HepG2 (cell line): ENCODE results near the gene RBM19. TPM values are rescaled to one million over a fixed set of nuclear protein-coding genes. Genes with fewer than 3 reads are reported as not detected.

ENCODE experiments used
- AGO1 ChIP-seq: fragments of 200-400 bp; formaldehyde crosslinking; IDR thresholded peaks from 2 replicates; pipeline ENCODE4 v1.6.1; 2017; ENCODE audit warnings: mild to moderate bottlenecking, low read depth, low read length, moderate library complexity; ENCODE audit not compliant: poor library complexity, severe bottlenecking
- ATF3 ChIP-seq: sonication (generic); formaldehyde crosslinking; IDR thresholded peaks from 2 replicates; pipeline ENCODE4 v1.4.0; 2020; ENCODE audit warnings: missing genetic modification reagents
- BCLAF1 ChIP-seq: fragments of 450-650 bp; IDR thresholded peaks from 2 replicates; pipeline ENCODE4 v1.6.1; 2017; ENCODE audit warnings: mild to moderate bottlenecking
- CREB3 ChIP-seq: sonication (generic); formaldehyde crosslinking; IDR thresholded peaks from 2 replicates; pipeline ENCODE4 v1.5.0; 2020; ENCODE audit warnings: missing genetic modification reagents
- GATAD2A ChIP-seq: IDR thresholded peaks from 2 replicates; pipeline ENCODE4 v1.6.1; 2016
- IKZF5 ChIP-seq: IDR thresholded peaks from 2 replicates; pipeline ENCODE4 v1.6.1; 2018; ENCODE audit warnings: missing genetic modification reagents, mild to moderate bottlenecking, missing compliant biosample characterization
- KAT7 ChIP-seq: IDR thresholded peaks from 2 replicates; pipeline ENCODE4 v1.6.1; 2018; ENCODE audit warnings: borderline replicate concordance, missing compliant biosample characterization
- KDM3A ChIP-seq: IDR thresholded peaks from 2 replicates; pipeline ENCODE4 v1.6.1; 2018; ENCODE audit warnings: low read depth, missing compliant biosample characterization
- NAIF1 ChIP-seq: sonication (generic); formaldehyde crosslinking; IDR thresholded peaks from 2 replicates; pipeline ENCODE4 v1.5.0; 2020; ENCODE audit warnings: mild to moderate bottlenecking, missing genetic modification reagents, borderline replicate concordance
- NFIC ChIP-seq: IDR thresholded peaks from 2 replicates; pipeline ENCODE4 v1.6.1; 2012; ENCODE audit warnings: mild to moderate bottlenecking, low read length, inconsistent platforms
- NR2C2 ChIP-seq: sonication (generic); formaldehyde crosslinking; IDR thresholded peaks from 2 replicates; pipeline ENCODE4 v1.4.0; 2020; ENCODE audit warnings: missing genetic modification reagents, mild to moderate bottlenecking, moderate library complexity, borderline replicate concordance
- SP2 ChIP-seq: sonication (generic); formaldehyde crosslinking; IDR thresholded peaks from 2 replicates; pipeline ENCODE4 v1.5.1; 2020; ENCODE audit warnings: mild to moderate bottlenecking, missing genetic modification reagents
- TARDBP ChIP-seq: sonication (generic); formaldehyde crosslinking; IDR thresholded peaks from 2 replicates; pipeline ENCODE4 v1.8.0; 2022; ENCODE audit warnings: mild to moderate bottlenecking, missing genetic modification reagents
- THAP11 ChIP-seq: IDR thresholded peaks from 2 replicates; pipeline ENCODE4 v1.6.1; 2016; ENCODE audit warnings: missing biosample characterization, missing genetic modification reagents
- TIGD3 ChIP-seq: sonication (generic); formaldehyde crosslinking; IDR thresholded peaks from 2 replicates; pipeline ENCODE4 v1.5.1; 2020; ENCODE audit warnings: mild to moderate bottlenecking, missing genetic modification reagents, borderline replicate concordance
- ZNF333 ChIP-seq: sonication (generic); formaldehyde crosslinking; IDR thresholded peaks from 2 replicates; pipeline ENCODE4 v1.4.0; 2020; ENCODE audit warnings: mild to moderate bottlenecking, missing genetic modification reagents, borderline replicate concordance
- ZNF430 ChIP-seq: sonication (generic); formaldehyde crosslinking; IDR thresholded peaks from 2 replicates; pipeline ENCODE4 v1.9.0; 2021; ENCODE audit warnings: mild to moderate bottlenecking, missing genetic modification reagents
- ZNF790 ChIP-seq: sonication (generic); formaldehyde crosslinking; IDR thresholded peaks from 2 replicates; pipeline ENCODE4 v1.8.0; 2022; ENCODE audit warnings: missing genetic modification reagents, mild to moderate bottlenecking, borderline replicate concordance
- polyA plus RNA-seq, 8 experiments: library from polyadenylated mRNA; depleted of rRNA in 3 of 8; stranded (reverse) in 7 of 8; unstranded in 1 of 8; fragments of >200 nt; fragmentation: Illumina TruSeq in 4 of 8; extraction: Trizol in 4 of 8; gene quantifications; 2 replicates each; pipeline versions ENCODE4 v1.2.1 to v1.2.3, GENCODE V29; 2011 to 2016; ENCODE audit warnings: low read depth in 4 of 8, missing spikeins in 1 of 8, mixed read lengths in 1 of 8; ENCODE audit not compliant: insufficient read depth in 1 of 8
- total RNA-seq, 5 experiments: library from RNA; depleted of rRNA; stranded (reverse); fragments of >200 nt; fragmentation: Illumina TruSeq; extraction: Trizol; gene quantifications; 2 replicates each; pipeline ENCODE4 v1.2.3, GENCODE V29; 2016; ENCODE audit warnings: low read depth in 1 of 5

Gene RBM19
- total and polyA plus RNA-seq, 2 of the 13 experiments (the other 11 are each of a cell fraction or from before 2014, with no cell fraction given), result 19.3 to 32.2 TPM

- TF ChIP-seq NAIF1 (CRISPR knock-in tag) (no peak), AGO1 (peak; percentile 50), NR2C2 (peak; percentile 96), ATF3 (CRISPR knock-in tag) (no peak), CREB3 (CRISPR knock-in tag) (peak; percentile 91; the same call in 1 of the 2 replicates), BCLAF1 (no peak), KDM3A (CRISPR knock-in tag) (0 out of 2 replicates have a peak, but pooled peaks have one; percentile 27), THAP11 (CRISPR knock-in tag) (peak; percentile 86), ZNF790 (CRISPR knock-in tag) (no peak), NFIC (no peak), TIGD3 (CRISPR knock-in tag) (0 out of 2 replicates have a peak, but pooled peaks have one; percentile 55), KAT7 (0 out of 2 replicates have a peak, but pooled peaks have one; percentile 21), IKZF5 (CRISPR knock-in tag) (peak; percentile 74), GATAD2A (CRISPR knock-in tag) (no peak; the same call in 1 of the 2 replicates), SP2 (CRISPR knock-in tag) (no peak), TARDBP (peak; percentile 84; the same call in 1 of the 2 replicates), ZNF333 (CRISPR knock-in tag) (no peak), ZNF430 (CRISPR knock-in tag) (no peak)
Observed at GRCh38 chr12:113965951-113966797, at the start of gene RBM19 (continued).
